Measurements from ENCODE around the gene REPS1.

The REPS1 gene

DNA sequence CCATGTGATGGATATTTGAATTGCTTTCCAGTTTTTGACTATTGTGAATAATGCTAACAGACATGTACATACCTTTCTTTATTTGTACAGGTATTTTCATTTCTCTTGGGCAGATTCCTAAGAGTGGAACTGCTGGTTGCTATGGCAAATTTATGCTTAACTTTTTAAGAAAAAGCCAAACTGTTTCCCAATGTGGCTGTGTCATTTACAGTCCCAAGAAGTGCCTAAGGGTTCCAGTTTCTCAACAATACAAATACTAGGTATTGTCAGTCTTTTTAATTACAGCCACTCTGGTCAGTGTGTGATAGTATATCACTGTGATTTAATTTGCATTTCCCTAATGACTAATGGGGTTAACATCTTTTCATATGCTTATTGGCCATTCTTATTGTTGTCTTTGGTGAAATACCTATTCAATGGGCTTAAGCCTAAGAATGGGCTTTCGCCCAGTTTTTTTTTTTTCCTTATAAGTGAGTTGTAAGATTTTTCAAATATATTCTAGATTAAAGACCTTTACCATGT, 10.3 kb downstream of the REPS1 start:
- in situ Hi-C loops (cut with HindIII; ENCODE audit: low pct_ligation_motif_present, low pct_unique_long_range_greater_than_20kb, low sequenced_read_pairs), result no loop called here
- DNase-seq, result no peak

DNA sequence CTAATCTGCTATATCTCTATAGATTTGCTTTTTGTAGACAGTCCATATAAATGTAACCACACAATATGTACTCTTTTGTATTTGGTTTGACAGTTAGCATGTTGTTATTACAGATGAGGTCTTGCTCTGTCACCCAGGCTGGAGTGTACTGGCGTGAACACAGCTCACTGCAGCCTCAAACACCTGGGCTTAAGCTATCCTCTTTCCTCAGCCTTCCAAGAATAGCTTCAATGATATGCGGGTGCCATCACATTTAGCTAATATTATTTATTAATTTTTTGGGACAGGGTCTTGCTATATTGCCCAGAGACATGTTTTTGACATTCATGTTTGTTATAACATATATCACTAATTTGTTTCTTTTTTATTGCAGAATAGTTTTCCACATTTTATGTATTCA, 10.8 kb downstream of the REPS1 start:
- in situ Hi-C loops (cut with HindIII; ENCODE audit: low pct_ligation_motif_present, low pct_unique_long_range_greater_than_20kb, low sequenced_read_pairs), result no loop called here
- no peak for DNase-seq

DNA sequence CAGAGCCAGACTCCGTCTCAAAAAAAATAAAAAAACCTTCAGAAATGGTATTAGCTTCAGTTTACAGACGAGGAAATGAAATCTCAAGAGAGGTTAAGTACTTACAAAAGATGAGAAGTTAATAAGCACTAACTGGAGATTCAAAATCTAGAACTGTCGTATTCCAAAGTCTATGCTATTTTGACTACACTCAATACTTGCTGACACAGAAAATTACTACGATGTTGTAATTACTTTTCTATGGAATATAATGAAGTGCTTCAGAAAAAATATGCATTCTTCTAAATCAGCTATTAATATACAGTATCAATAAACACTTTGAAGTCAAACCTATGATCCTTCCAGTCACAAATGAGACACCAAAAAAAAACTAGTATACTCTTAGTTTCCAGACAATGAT, 12.2 kb downstream of the REPS1 start:
- in situ Hi-C loops (cut with HindIII; ENCODE audit: low pct_ligation_motif_present, low pct_unique_long_range_greater_than_20kb, low sequenced_read_pairs), result no loop called here
- DNase-seq, result no peak

DNA sequence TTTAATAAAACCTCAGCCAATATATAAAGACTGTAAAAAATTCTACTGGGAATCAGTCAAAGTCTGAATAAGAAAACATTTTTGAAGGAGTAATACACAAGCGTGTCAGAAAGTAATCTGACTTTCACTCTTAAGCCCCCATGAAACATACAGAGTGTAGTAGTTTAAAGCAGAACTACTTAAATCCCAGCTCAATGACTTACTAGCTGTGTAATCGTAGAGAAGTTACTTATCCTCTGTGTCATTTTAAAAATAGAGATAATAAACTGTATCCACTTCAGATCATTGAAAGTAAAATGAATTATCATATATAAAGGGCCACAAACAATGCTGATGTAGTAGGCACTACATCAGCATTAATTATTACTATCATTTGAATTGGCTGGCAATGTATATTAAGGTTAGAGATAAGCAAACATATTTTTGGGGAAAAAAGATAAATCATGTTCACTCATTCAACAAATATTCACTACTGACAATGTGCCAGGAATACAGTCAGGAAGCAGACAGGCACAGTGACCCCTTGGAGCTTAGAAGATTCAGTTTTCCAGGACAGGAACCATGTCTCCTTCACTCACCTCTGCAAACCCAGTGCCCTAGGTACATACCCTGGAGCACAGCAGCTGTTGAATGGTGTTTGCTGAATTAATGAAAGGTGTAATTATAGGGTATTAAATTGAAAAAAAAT, 14.4 kb downstream of the REPS1 start:
- DNase-seq, result peak; percentile 48
- in situ Hi-C loops (cut with HindIII; ENCODE audit: low pct_ligation_motif_present, low pct_unique_long_range_greater_than_20kb, low sequenced_read_pairs), result no loop called here

DNA sequence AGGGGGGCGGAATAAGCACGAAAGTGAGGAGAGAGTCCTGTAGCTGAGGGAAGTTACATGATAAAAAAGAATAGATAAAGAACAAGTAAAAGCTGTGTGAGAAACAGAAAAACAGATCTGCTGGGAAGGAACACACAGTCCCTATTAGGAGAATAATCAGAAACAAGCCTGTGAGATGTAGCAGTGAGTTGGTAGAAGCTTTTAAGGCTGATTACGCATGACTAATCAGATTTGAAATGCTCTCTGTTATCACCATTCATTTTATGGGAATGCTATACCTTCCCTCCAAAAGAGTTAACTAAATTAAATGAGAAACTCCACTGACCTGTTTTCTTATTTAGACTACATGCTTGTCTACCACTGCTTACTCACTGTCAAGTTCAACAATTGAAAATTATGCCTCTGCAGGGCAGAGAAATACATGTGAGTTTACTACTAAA, 15.8 kb downstream of the REPS1 start:
- in situ Hi-C loops (cut with HindIII; ENCODE audit: low pct_ligation_motif_present, low pct_unique_long_range_greater_than_20kb, low sequenced_read_pairs), result no loop called here
- no peak for DNase-seq

DNA sequence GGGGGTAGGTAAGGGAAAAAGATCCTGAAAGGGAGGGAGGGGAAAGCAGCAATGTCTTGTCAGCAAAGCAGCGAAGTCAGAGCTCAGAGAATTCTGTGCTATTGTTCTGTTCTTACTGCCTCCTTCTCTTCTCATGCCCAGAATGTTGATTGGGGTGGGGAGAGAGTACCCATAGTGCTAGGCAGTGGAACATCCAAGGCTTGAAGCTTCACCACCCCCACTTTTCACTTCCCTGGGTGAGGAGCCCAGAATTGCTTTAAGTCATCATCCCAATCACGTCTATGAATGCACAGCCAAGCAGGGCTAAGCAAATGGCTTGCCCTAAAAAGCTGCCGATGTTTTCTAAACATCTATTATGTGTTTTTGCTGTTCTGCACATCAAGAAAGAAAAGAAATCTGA, 16.5 kb downstream of the REPS1 start:
- DNase-seq, result no peak
- in situ Hi-C loops (cut with HindIII; ENCODE audit: low pct_ligation_motif_present, low pct_unique_long_range_greater_than_20kb, low sequenced_read_pairs), result no loop called here

DNA sequence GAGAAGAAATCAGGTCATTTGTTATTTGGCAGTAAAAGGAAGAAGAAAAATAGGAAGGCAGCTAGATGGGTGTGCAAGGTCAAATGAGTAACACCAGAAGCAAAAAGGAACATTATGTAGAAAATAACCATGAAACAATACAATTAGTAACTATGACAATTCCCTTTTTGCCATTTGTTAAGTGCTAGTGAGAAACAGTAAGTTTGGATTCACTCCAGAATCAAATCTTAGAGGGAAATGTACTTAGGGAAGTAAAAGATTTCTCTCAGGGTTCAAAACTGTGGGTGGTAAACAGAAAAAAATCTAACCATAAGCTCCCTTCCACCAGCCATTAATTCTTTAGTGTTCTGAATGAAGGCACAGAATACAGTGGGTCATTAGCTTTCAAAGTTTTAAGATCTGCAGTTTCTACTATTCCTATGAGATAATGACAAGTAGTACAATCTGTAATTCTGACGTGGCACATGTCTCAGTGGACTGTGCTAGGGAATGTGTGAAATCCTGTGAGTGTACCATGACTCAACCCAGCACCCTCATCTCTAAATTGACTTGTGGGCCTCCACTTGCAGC, 17.1 kb downstream of the REPS1 start:
- in situ Hi-C loops (cut with HindIII; ENCODE audit: low pct_ligation_motif_present, low pct_unique_long_range_greater_than_20kb, low sequenced_read_pairs), result no loop called here
- peak; percentile 88 for DNase-seq

DNA sequence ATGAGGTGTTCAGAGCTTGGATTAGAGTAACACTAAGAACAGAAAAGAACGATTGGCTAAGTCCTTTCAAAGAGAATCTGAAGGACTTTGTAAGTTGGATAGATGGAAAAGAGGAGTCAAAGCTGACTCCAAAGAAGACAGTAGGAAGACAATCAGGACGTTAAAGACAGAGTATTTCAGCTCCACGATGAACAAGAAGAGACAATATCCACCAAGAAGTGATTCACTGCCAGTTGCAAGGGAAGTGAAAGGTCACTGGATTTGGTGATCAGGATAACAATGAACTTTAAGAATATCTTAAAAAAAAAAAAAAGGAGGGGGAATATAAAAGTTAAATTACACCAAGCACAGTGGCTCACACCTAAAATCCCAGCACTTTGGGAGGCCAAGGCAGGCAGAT, 17.9 kb downstream of the REPS1 start:
- DNase-seq, result no peak
- in situ Hi-C loops (cut with HindIII; ENCODE audit: low pct_ligation_motif_present, low pct_unique_long_range_greater_than_20kb, low sequenced_read_pairs), result no loop called here

DNA sequence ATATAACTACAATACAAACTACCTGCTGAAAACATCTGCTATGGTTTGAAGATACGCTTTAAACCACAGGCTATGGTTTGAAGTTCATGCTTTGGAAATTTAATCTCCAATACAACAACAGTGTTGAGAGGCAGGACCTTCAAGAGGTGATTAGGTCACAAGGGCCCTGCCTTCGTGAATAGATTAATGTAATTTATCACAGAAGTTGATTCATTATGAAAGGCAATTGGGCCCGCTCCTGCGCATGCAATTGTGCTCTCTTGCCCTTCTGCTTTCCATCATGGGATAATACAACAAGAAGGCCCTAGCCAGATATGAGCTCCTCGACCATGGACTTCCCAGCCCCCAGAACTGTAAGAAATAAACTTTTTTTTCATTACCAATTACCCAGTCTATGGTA, 21.2 kb downstream of the REPS1 start:
- in situ Hi-C loops (cut with HindIII; ENCODE audit: low pct_ligation_motif_present, low pct_unique_long_range_greater_than_20kb, low sequenced_read_pairs), result no loop called here
- DNase-seq, result no peak

DNA sequence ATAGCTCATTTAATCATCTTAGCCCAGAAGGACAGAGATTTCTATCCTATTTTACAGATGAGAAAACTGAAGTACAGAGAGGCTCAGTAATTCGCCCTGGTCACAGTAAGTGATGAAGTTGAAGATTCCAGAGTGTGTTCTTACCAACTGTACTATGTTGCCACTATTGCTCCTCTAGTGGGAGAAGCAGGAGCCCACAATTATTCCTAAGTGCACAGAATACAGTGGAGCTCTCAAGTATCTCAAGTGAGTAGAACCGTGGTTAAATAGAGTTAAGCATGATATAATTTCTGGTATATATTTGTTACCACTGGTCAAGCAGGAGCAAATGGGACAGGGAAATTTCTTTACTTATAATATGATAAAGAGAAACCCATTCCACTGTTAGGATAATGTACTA, 22.1 kb downstream of the REPS1 start:
- in situ Hi-C loops (cut with HindIII; ENCODE audit: low pct_ligation_motif_present, low pct_unique_long_range_greater_than_20kb, low sequenced_read_pairs), result no loop called here
- DNase-seq, result no peak

DNA sequence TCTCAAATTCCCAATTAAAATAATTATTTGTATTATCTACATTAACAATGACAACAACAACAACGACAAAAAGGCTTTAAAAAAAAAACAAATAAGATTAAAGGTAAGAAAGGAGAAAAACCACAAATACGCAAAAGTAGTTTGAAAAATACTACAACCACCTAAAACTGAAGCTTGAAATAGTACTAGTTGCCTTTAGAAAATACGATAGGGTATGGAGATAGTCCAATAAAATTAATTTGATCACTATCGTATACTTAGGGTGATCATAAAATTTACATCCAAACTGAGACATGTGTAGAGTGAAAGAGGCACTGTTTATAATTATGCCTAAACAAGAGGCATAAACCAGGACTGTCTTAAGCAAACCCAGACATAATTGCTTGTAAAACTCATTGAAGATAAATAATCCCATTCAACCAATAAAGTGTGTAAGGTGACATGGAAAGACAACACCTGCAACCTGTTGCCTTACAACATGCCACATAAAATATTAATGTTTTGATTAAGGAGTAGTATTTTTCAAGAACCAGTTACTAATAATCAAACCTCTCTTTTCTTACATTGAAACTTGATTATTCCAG, 22.7 kb downstream of the REPS1 start:
- in situ Hi-C loops (cut with HindIII; ENCODE audit: low pct_ligation_motif_present, low pct_unique_long_range_greater_than_20kb, low sequenced_read_pairs), result no loop called here
- DNase-seq, result no peak

DNA sequence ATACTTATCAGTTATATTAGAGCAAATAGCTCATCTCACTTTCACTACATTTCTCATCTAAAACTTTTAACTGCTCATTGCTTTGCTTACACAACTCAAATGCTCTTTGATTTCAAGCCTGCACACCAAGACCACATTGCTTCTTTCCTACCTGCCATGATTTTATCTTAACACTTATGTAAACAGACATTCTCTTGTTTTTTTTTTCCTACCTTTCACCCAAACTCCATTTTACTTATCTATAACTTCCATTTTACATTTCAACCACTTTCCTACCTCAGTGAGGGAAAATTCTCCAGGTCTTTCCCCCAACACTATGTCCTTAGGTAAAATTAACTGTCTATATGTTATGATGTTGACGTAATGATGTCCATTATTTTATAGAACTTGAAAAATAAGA, 24.0 kb downstream of the REPS1 start:
- in situ Hi-C loops (cut with HindIII; ENCODE audit: low pct_ligation_motif_present, low pct_unique_long_range_greater_than_20kb, low sequenced_read_pairs), result no loop called here
- DNase-seq, result no peak

DNA sequence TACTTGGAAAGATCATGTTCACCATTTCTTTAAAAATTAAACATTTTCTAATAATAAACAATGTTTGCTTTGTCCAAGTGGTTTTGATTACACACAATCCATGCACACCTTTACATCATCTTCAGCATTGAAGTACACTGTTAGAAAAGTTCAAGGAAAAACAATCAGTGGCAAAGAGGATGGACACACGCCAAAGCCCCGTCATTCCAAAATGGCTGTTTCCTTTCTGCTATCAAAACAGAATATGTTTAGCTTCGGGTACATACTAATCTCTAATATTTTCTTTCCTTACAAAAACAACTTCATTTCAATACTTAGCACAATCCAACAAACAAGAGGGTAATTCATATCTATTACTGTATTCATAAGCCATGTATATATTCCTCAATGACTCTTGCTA, 24.5 kb downstream of the REPS1 start:
- DNase-seq, result no peak
- in situ Hi-C loops (cut with HindIII; ENCODE audit: low pct_ligation_motif_present, low pct_unique_long_range_greater_than_20kb, low sequenced_read_pairs), result no loop called here

DNA sequence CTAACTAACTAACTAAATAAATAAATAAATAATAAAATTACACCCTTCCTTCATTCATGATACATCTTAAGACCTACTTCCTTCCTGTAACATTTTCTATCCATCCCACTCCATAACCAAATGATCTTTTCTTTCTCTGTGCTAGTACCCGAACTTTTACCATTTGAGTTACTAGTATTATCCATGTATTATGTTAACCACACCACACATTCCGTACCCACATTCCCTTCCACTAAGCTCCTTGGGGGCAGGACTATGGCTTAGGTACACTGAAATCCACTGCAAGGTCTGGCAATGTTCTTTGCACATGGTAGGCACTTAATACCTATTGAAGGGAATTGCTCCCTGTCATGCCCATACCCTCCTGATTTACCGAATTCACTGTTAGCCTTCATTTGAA, 24.9 kb downstream of the REPS1 start:
- in situ Hi-C loops (cut with HindIII; ENCODE audit: low pct_ligation_motif_present, low pct_unique_long_range_greater_than_20kb, low sequenced_read_pairs), result no loop called here
- DNase-seq, result no peak

DNA sequence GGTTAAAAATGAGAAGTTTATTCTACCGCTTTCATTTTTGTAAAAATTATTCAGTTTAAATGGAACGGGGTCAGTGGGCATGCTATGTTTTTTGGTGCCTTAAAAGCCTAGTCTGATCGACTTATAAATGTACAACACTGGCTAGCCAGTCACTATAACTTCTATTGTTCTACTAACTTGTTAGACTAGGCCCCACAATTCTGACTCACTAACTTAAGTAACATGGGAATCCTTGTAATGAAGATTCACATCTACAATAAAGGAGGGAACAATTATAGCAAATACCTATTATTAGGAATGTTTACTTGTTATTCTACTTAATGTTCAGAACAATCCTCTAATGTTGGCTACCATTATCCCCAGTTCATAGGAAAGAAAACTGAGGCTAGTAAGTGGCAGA, 28.5 kb downstream of the REPS1 start:
- in situ Hi-C loops (cut with HindIII; ENCODE audit: low pct_ligation_motif_present, low pct_unique_long_range_greater_than_20kb, low sequenced_read_pairs), result no loop called here
- no peak for DNase-seq

DNA sequence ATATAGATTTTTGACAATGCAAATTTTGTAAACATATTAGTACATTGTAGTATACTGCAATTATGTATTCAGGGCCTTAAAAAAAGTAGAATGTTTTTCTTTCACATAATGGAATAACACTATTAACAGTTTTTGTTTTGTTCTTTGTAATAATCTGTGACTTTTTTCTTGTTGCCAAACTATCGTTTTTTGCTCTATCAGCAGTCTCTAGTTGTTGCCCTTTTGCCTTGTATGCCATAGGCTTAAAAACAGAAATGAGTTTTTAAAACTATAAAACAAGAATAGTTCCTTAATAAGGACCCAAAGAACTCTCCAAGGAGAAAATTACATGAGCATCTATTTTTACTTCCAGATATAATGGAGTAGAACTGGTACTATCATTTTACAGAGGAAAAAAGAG, 29.5 kb downstream of the REPS1 start:
- in situ Hi-C loops (cut with HindIII; ENCODE audit: low pct_ligation_motif_present, low pct_unique_long_range_greater_than_20kb, low sequenced_read_pairs), result no loop called here
- no peak for DNase-seq

DNA sequence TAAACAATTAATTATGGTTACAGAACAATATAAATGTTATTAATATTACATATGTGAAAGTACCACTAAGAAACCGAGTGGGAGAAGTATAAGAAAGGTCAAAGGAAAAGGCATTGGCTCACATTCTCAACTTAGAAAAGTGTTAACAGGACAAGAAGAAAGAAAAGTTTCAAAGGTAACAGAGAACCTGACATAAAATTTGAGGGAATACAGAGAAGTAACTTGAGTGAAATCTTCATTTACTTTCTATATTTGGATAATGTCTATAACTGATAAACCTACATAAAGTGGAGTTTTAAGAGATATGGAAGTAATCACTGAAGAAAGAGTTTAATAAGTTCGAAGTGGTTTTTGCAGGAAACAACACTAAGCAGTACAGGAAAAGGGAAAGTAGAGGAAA, 30.1 kb downstream of the REPS1 start:
- DNase-seq, result no peak
- in situ Hi-C loops (cut with HindIII; ENCODE audit: low pct_ligation_motif_present, low pct_unique_long_range_greater_than_20kb, low sequenced_read_pairs), result no loop called here

DNA sequence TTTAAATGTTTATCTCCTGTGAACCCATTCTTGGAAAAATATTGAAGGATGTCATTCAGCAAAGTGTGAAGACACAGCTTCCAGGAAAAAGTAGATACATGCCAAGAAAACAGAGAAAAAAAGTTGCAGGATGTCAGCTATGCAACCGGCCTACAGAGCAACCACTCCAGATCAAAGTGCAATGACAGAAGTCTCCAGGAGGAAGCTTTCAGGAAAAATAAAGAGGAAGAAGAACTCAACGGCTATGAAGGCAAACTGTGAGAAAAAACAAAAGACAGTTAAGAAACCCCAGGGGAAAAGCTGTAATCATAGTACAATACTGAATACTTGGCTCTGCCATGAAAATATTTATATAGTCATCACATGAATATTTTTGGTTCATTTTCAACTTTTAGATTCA, 30.6 kb downstream of the REPS1 start:
- no peak for DNase-seq

DNA sequence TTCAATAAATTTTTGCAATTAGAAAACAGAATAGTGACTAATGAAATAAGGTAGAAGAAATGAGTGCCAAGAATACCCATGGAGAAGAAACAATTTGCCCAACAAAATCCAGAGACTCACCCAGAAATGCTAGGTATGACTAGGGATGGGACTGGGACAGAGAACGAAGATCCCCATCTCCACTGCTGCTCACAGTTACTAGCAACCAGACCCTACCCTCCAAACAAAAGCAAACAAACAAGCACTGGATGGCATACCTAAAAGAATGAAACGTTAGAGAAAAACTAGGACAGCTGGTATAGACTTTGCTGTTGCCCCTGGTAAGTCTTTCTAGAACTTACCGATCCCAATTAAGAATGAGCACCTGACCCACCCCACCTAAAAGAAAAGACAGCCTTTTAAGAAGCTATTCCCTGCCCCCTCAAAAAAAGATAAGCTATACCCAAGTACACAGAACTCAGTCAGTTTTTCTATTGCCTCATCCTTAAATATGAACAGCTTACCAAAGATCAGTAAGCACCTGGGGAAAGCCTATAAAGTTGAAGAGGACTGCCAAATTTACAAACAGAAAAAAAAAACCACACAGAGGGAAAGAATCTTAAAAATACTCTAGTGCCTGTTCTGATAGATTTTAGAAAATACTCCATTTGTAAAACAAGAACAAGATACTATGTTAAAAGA, 31.7 kb downstream of the REPS1 start:
- no peak for DNase-seq
- in situ Hi-C loops (cut with HindIII; ENCODE audit: low pct_ligation_motif_present, low pct_unique_long_range_greater_than_20kb, low sequenced_read_pairs), result no loop called here

More for the DNA sequence above, 30.6 kb downstream of the REPS1 start:
- in situ Hi-C loops (cut with HindIII; ENCODE audit: low pct_ligation_motif_present, low pct_unique_long_range_greater_than_20kb, low sequenced_read_pairs), result no loop called here

DNA sequence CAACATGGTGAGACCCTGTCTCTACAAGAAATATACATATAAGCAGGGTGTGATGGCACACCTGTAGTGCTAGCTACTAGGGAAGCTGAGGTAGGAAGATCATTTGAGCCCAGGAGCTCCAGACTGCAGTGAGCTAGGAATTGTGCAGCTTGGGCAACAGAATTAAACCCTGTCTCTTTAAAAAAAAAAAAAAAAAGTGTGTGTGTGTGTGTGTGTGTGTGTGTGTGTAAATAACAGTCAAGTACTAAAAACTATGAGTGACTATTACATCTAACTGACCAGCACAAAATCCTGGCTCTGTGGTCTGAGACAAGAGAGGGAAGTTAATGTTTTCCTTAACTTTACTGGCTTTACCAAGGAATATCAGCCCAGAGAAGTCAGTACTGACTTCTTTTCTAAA, 32.8 kb downstream of the REPS1 start:
- no peak for DNase-seq
- in situ Hi-C loops (cut with HindIII; ENCODE audit: low pct_ligation_motif_present, low pct_unique_long_range_greater_than_20kb, low sequenced_read_pairs), result no loop called here

Measured in ACHN (cell line).